CD14-positive monocyte (primary cell): ENCODE measurements around the gene RRBP1. TPM values are rescaled to one million over a fixed set of nuclear protein-coding genes. Genes with fewer than 3 reads are reported as not detected.
A peak's percentile ranks its signal among the peaks of the same experiment; 100 is the strongest.

Experiments
- DNase-seq, 3 donors: peaks; one replicate each; pipeline ENCODE4 v3.0.0-alpha.2; 2011 to 2022
- H2AFZ ChIP-seq: 2 replicates; pipeline ENCODE4 v1.6.0; 2012; ENCODE audit warnings: mild to moderate bottlenecking, low read depth, low read length, inconsistent platforms; ENCODE audit not compliant: insufficient read depth, poor library complexity, severe bottlenecking
- H3K27ac ChIP-seq, 2 donors: 1 replicate in 1 of 2; 2 replicates in 1 of 2; pipeline ENCODE4 v1.5.1; 2012 to 2013; ENCODE audit warnings: low read length in 2 of 2, control low read depth in 1 of 2, inconsistent platforms in 1 of 2, low read depth in 1 of 2, mild to moderate bottlenecking in 1 of 2
- H3K27me3 ChIP-seq, 2 donors: one replicate each; pipeline versions ENCODE4 v1.6.0 to v1.6.1; 2011 to 2013; ENCODE audit warnings: low read length in 2 of 2; ENCODE audit not compliant: control insufficient read depth in 2 of 2, insufficient read depth in 2 of 2
- H3K36me3 ChIP-seq, 2 donors: replicated peaks in 1 of 2; 1 replicate in 1 of 2; 2 replicates in 1 of 2; pipeline versions ENCODE4 v1.5.1 to v1.6.1; 2012 to 2013; ENCODE audit warnings: low read length in 2 of 2, control low read depth in 1 of 2, inconsistent platforms in 1 of 2, mild to moderate bottlenecking in 1 of 2; ENCODE audit not compliant: insufficient read depth in 2 of 2, control insufficient read depth in 1 of 2
- H3K4me1 ChIP-seq, 2 donors: 1 replicate in 1 of 2; 2 replicates in 1 of 2; pipeline versions ENCODE4 v1.5.1 to v1.6.1; 2012 to 2013; ENCODE audit warnings: low read length in 2 of 2, control low read depth in 1 of 2, inconsistent platforms in 1 of 2, mild to moderate bottlenecking in 1 of 2, moderate library complexity in 1 of 2; ENCODE audit not compliant: insufficient read depth in 2 of 2, control insufficient read depth in 1 of 2
- H3K4me2 ChIP-seq: replicated peaks from 2 replicates; pipeline ENCODE3; 2012; ENCODE audit warnings: low read length, moderate library complexity, mild to moderate bottlenecking; ENCODE audit not compliant: poor library complexity, severe bottlenecking; ENCODE audit errors: extremely low read depth
- H3K4me3 ChIP-seq, 3 experiments: fragments of 200-600 bp in 1 of 3; sonication (generic) in 1 of 3; replicated peaks in 1 of 3; 1 replicate in 2 of 3; 2 replicates in 1 of 3; pipeline ENCODE4 v1.5.1; 2011 to 2013; ENCODE audit warnings: low read length in 3 of 3, mild to moderate bottlenecking in 3 of 3, control low read depth in 2 of 3, low read depth in 2 of 3, inconsistent platforms in 1 of 3, moderate library complexity in 1 of 3
- H3K79me2 ChIP-seq: 2 replicates; pipeline ENCODE4 v1.6.0; 2012; ENCODE audit warnings: mild to moderate bottlenecking, control low read depth, inconsistent platforms, low read length, moderate library complexity; ENCODE audit not compliant: insufficient read depth
- H3K9ac ChIP-seq: 2 replicates; pipeline ENCODE4 v1.6.0; 2017; ENCODE audit warnings: low read length, mild to moderate bottlenecking; ENCODE audit not compliant: insufficient read depth, poor library complexity, severe bottlenecking
- H3K9me3 ChIP-seq, 2 donors: replicated peaks in 1 of 2; 1 replicate in 1 of 2; 2 replicates in 1 of 2; pipeline versions ENCODE4 v1.5.1 to v1.6.1; 2012 to 2013; ENCODE audit warnings: low read length in 2 of 2, control low read depth in 1 of 2; ENCODE audit not compliant: control insufficient read depth in 1 of 2, insufficient read depth in 1 of 2
- H4K20me1 ChIP-seq: 2 replicates; pipeline ENCODE4 v1.6.0; 2012; ENCODE audit warnings: mild to moderate bottlenecking, low read length, control low read depth, moderate library complexity; ENCODE audit not compliant: insufficient read depth
- H3K27ac Mint-ChIP-seq, 7 donors: one replicate each; pipeline ENCODE4 v1.8.0; 2020; ENCODE audit warnings: mild to moderate bottlenecking in 7 of 7, mixed read lengths in 7 of 7, moderate library complexity in 6 of 7, inconsistent platforms in 2 of 7
- H3K27me3 Mint-ChIP-seq, 3 donors: one replicate each; pipeline ENCODE4 v1.8.0; 2021 to 2022; ENCODE audit warnings: low read depth in 3 of 3, mild to moderate bottlenecking in 3 of 3, mixed read lengths in 3 of 3, moderate library complexity in 3 of 3, inconsistent platforms in 1 of 3
- H3K36me3 Mint-ChIP-seq, 2 donors: one replicate each; pipeline ENCODE4 v1.8.0; 2020; ENCODE audit warnings: mixed read lengths in 2 of 2, inconsistent platforms in 1 of 2, mild to moderate bottlenecking in 1 of 2
- H3K4me1 Mint-ChIP-seq: one replicate; pipeline ENCODE4 v1.8.0; 2020; ENCODE audit warnings: mild to moderate bottlenecking, mixed read lengths
- H3K4me3 Mint-ChIP-seq, 2 donors: one replicate each; pipeline ENCODE4 v1.8.0; 2020; ENCODE audit warnings: mild to moderate bottlenecking in 2 of 2, mixed read lengths in 2 of 2, moderate library complexity in 1 of 2
- H3K9me3 Mint-ChIP-seq, 7 donors: one replicate each; pipeline ENCODE4 v1.8.0; 2020 to 2022; ENCODE audit warnings: mixed read lengths in 7 of 7, mild to moderate bottlenecking in 6 of 7, moderate library complexity in 6 of 7, inconsistent platforms in 2 of 7
- CTCF ChIP-seq: fragments of 200-600 bp; IDR thresholded peaks from one replicate; pipeline ENCODE4 v1.8.0; 2022; ENCODE audit warnings: antibody characterized with exemption, mild to moderate bottlenecking
- WGBS: methylation state at CpG from one replicate; pipeline ENCODE4 v1.1.5; 2013; ENCODE audit warnings: missing lambda C conversion rate; ENCODE audit not compliant: insufficient coverage; 5-methylcytosine and 5-hydroxymethylcytosine counted together
- intact Hi-C, 2 donors: fragments of 100-400 bp; cut with micrococcal nuclease; formaldehyde crosslinking; loops; one replicate each; pipeline versions ENCODE4 v1.15.0 to v1.15.1; 2023
- polyA plus RNA-seq, 3 donors: library from polyadenylated mRNA; depleted of rRNA in 1 of 3; unstranded in 2 of 3; stranded (reverse) in 1 of 3; fragments of 300-500 nt in 2 of 3; fragments of >200 nt in 1 of 3; fragmentation: Illumina TruSeq in 2 of 3; gene quantifications; 1 replicate in 2 of 3; 2 replicates in 1 of 3; pipeline ENCODE4 v1.2.3, GENCODE V29; 2012 to 2021

Gene RRBP1
- polyA plus RNA-seq, 3 donors, result 4.7 to 22.2 (median 7.5) TPM

GRCh38 chr20:17641520-17641964 lies 40.5 kb downstream of the RRBP1 start:
- no peaks in the 10 kb centered on the region for H3K9me3 ChIP-seq
- Mint-ChIP-seq H3K36me3 (peaks cover 51 to 85% of the 10 kb centered on the region in 2 donors), H3K9me3 (peaks cover 0 to 1% (median 0%) of the 10 kb centered on the region in 7 donors), H3K27ac (peak overlapping the region in 2 of 7 donors; percentile 1 to 40), H3K4me1 (peaks cover 5% of the 10 kb centered on the region), H3K4me3 (no peak overlapping the region), H3K27me3 (peaks cover 0 to 2% (median 0%) of the 10 kb centered on the region in 3 donors)
- H3K36me3 ChIP-seq, result peaks cover 66 to 100% of the 10 kb centered on the region in 2 donors
- DNase-seq, result no peak
- H4K20me1 ChIP-seq, result peaks cover 57% of the 10 kb centered on the region
- H2AFZ ChIP-seq, result no peak overlapping the region
- no peak overlapping the region for H3K27ac ChIP-seq
- H3K79me2 ChIP-seq, result peaks cover 28% of the 10 kb centered on the region
- intact Hi-C loops, result no loop called here
- WGBS, result 90% methylated on average over 18 of the region's 18 CpGs
- no peaks in the 10 kb centered on the region for H3K4me1 ChIP-seq
- no peak for TF ChIP-seq CTCF
- no peaks in the 10 kb centered on the region for H3K27me3 ChIP-seq
- H3K4me2 ChIP-seq, result no peak overlapping the region
- H3K4me3 ChIP-seq, result no peak overlapping the region
- H3K9ac ChIP-seq, result no peak overlapping the region

- H3K4me2 ChIP-seq, result no peak overlapping the region
- peaks cover 3% of the 10 kb centered on the region for H3K4me1 Mint-ChIP-seq
- H3K4me1 ChIP-seq, result no peaks in the 10 kb centered on the region
- no peak overlapping the region for H3K4me3 Mint-ChIP-seq
- H3K36me3 Mint-ChIP-seq, result peaks cover 53 to 85% of the 10 kb centered on the region in 2 donors
- H3K9ac ChIP-seq, result no peak overlapping the region
- no peak for DNase-seq
- H2AFZ ChIP-seq, result no peak overlapping the region
- H3K36me3 ChIP-seq, result peaks cover 72 to 100% of the 10 kb centered on the region in 2 donors
- H4K20me1 ChIP-seq, result peaks cover 53% of the 10 kb centered on the region
- no peak overlapping the region for H3K27ac ChIP-seq
- no peak for TF ChIP-seq CTCF
- H3K27me3 ChIP-seq, result no peaks in the 10 kb centered on the region
- peaks cover 0 to 1% (median 0%) of the 10 kb centered on the region in 7 donors for H3K9me3 Mint-ChIP-seq
- no peaks in the 10 kb centered on the region for H3K9me3 ChIP-seq
- H3K79me2 ChIP-seq, result peaks cover 22% of the 10 kb centered on the region
- peak overlapping the region in 2 of 7 donors; percentile 21 to 30 for H3K27ac Mint-ChIP-seq
- 98% methylated on average over 7 of the region's 14 CpGs for WGBS
- intact Hi-C loops, result no loop called here
- no peak overlapping the region for H3K4me3 ChIP-seq
- peaks cover 0 to 2% (median 0%) of the 10 kb centered on the region in 3 donors for H3K27me3 Mint-ChIP-seq
These were observed 41.1 kb downstream of the RRBP1 start for GRCh38 chr20:17640875-17641378.
